HCT116 (cell line): Measurements from ENCODE around the gene DCTD.

Source experiments
- CEBPB ChIP-seq: IDR thresholded peaks from 2 replicates; pipeline ENCODE4 v1.6.1; 2012; ENCODE audit warnings: low read depth
- FOSL1 ChIP-seq: IDR thresholded peaks from 2 replicates; pipeline ENCODE4 v1.6.1; 2012; ENCODE audit warnings: low read depth
- JUND ChIP-seq: IDR thresholded peaks from 2 replicates; pipeline ENCODE4 v1.6.1; 2012
- POLR2A ChIP-seq: IDR thresholded peaks from 2 replicates; pipeline ENCODE4 v1.7.0; 2011; ENCODE audit warnings: borderline replicate concordance; ENCODE audit not compliant: insufficient read depth, insufficient read length; ENCODE audit errors: extremely low read depth
- TCF7L2 ChIP-seq: IDR thresholded peaks from 2 replicates; pipeline ENCODE4 v1.7.0; 2011; ENCODE audit warnings: borderline replicate concordance, inconsistent platforms; ENCODE audit not compliant: insufficient read depth, insufficient read length; ENCODE audit errors: extremely low read depth
- TF ChIP-seq, protein P1 (sequence below), 3 experiments: fragments of 200-600 bp in 1 of 3; sonication (generic) in 1 of 3; IDR thresholded peaks in 2 of 3; conservative IDR thresholded peaks in 1 of 3; 2 replicates each; pipeline ENCODE4 v1.5.1; 2012 to 2017; ENCODE audit warnings: low read depth in 2 of 3, low read length in 2 of 3, antibody characterized with exemption in 1 of 3, borderline replicate concordance in 1 of 3, control low read depth in 1 of 3, mild to moderate bottlenecking in 1 of 3, mixed read lengths in 1 of 3, mixed run types in 1 of 3, moderate library complexity in 1 of 3; ENCODE audit not compliant: insufficient read depth in 1 of 3

GRCh38 chr4:182876427-182876826, 40.8 kb downstream of the DCTD start:
- TF ChIP-seq FOSL1 (no peak), CEBPB (no peak), JUND (no peak), POLR2A (no peak), TCF7L2 (no peak)
- TF ChIP-seq, protein P1, sequence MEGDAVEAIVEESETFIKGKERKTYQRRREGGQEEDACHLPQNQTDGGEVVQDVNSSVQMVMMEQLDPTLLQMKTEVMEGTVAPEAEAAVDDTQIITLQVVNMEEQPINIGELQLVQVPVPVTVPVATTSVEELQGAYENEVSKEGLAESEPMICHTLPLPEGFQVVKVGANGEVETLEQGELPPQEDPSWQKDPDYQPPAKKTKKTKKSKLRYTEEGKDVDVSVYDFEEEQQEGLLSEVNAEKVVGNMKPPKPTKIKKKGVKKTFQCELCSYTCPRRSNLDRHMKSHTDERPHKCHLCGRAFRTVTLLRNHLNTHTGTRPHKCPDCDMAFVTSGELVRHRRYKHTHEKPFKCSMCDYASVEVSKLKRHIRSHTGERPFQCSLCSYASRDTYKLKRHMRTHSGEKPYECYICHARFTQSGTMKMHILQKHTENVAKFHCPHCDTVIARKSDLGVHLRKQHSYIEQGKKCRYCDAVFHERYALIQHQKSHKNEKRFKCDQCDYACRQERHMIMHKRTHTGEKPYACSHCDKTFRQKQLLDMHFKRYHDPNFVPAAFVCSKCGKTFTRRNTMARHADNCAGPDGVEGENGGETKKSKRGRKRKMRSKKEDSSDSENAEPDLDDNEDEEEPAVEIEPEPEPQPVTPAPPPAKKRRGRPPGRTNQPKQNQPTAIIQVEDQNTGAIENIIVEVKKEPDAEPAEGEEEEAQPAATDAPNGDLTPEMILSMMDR (IDR thresholded peaks at IDR 0.05 in 2 of 3, conservative IDR thresholded peaks at IDR 0.05 in 1 of 3; ENCODE audit: borderline replicate concordance in 1 of 3, insufficient read depth in 1 of 3, low read depth in 2 of 3, low read length in 2 of 3) = no peak
